HG02840 (cell line): ENCODE results near the gene FCSK.
"Not testable (repeated sequence)": the region's sequence is repeated elsewhere in the genome, so short reads cannot be mapped to it uniquely, and the experiment has no call there.

Source experiments
- ATAC-seq: cut with Tn5 transposase; IDR thresholded peaks from one replicate; pipeline ENCODE4 v1.9.1; 2021; ENCODE audit warnings: mild to moderate bottlenecking, moderate library complexity, moderate number of reproducible peaks; ENCODE audit not compliant: unreplicated experiment, low FRiP score

Gene FCSK

GRCh38 chr16:70430667-70431536, 23.5 kb upstream of the FCSK start:
- ATAC-seq = peak; percentile 43

- ATAC-seq = no peak
These were observed 22.1 kb upstream of the FCSK start for GRCh38 chr16:70432356-70432722.

GRCh38 chr16:70432723-70433457, 21.5 kb upstream of the FCSK start:
- no peak for ATAC-seq

- ATAC-seq = no peak
These were observed 20.8 kb upstream of the FCSK start for GRCh38 chr16:70433458-70434103.

GRCh38 chr16:70434484-70435260, 19.7 kb upstream of the FCSK start:
- ATAC-seq = no peak

GRCh38 chr16:70437017-70437581, 17.3 kb upstream of the FCSK start:
- no peak for ATAC-seq

GRCh38 chr16:70437582-70438557, 16.5 kb upstream of the FCSK start:
- ATAC-seq = no peak

GRCh38 chr16:70438585-70438968, 15.8 kb upstream of the FCSK start:
- no peak for ATAC-seq

- peak; percentile 86 for ATAC-seq
These were observed 15.2 kb upstream of the FCSK start, which contains the start of gene ST3GAL2 for GRCh38 chr16:70438969-70439862. Gene ST3GAL2, minus strand, starts transcription at chr16:70439100. Its CDS starts 40,570 bp downstream, at chr16:70398530.

GRCh38 chr16:70440009-70440692, 14.2 kb upstream of the FCSK start:
- no peak for ATAC-seq

GRCh38 chr16:70441406-70441990, 12.9 kb upstream of the FCSK start:
- ATAC-seq = no peak

- ATAC-seq = no peak
These were observed 12.1 kb upstream of the FCSK start for GRCh38 chr16:70442344-70442743.

GRCh38 chr16:70444249-70445063, 9.9 kb upstream of the FCSK start:
- ATAC-seq = no peak

- ATAC-seq = no peak
These were observed 6.3 kb upstream of the FCSK start for GRCh38 chr16:70448075-70448474.

GRCh38 chr16:70450142-70451003, 4.0 kb upstream of the FCSK start:
- ATAC-seq = not testable (repeated sequence)
